ENCODE measurements around the gene GSTCD. TPM values are rescaled to one million over a fixed set of nuclear protein-coding genes. Genes with fewer than 3 reads are reported as not detected.

The GSTCD gene
- total and polyA plus RNA-seq, 2 experiments from 2014 or later, result 11.3 to 39.1 TPM

GRCh38 chr4:105719204-105719603, 10.6 kb downstream of the GSTCD start (continued):
- no peak for TF ChIP-seq ZNF462 (CRISPR knock-in tag; IDR thresholded peaks at IDR 0.05)
- TF ChIP-seq CREB1 (CRISPR knock-in tag; IDR thresholded peaks at IDR 0.05; ENCODE audit: low read depth), result no peak
- TF ChIP-seq JUNB (IDR thresholded peaks at IDR 0.05; ENCODE audit: unreplicated experiment), result no peak

- Histone ChIP-seq H4K20me1 (replicated peaks; ENCODE audit: insufficient read depth) (no peaks in the 10 kb centered on the region), H3K27me3 (ENCODE audit: insufficient read depth) (no peaks in the 10 kb centered on the region), H3K79me2 (replicated peaks; ENCODE audit: insufficient read depth) (no peaks in the 10 kb centered on the region), H3K27ac (ENCODE audit: low read depth) (no peak overlapping the region), H3K36me3 (ENCODE audit: insufficient read depth) (peaks cover 16% of the 10 kb centered on the region; the same call in 1 of the 2 replicates), H2AFZ (no peak overlapping the region), H3F3A (replicated peaks; ENCODE audit: low read depth) (no peaks in the 10 kb centered on the region), H3K9me2 (ENCODE audit: insufficient read depth) (0 out of 2 replicates have a peak, but pooled peaks cover 3% of the 10 kb centered on the region), H3K4me2 (no peak overlapping the region), H3K4me1 (ENCODE audit: insufficient read depth) (no peaks in the 10 kb centered on the region), H3K4me3 (no peak overlapping the region)
- ATAC-seq (no peak), DNase-seq (ENCODE audit: low spot score) (no peak)
- Mint-ChIP-seq H3K4me3 (no peak overlapping the region), H3K9me3 (peaks cover 18% of the 10 kb centered on the region), H3K27ac (no peak overlapping the region), H3K4me1 (no peaks in the 10 kb centered on the region), H3K27me3 (ENCODE audit: insufficient read depth, low read depth, poor library complexity) (no peaks in the 10 kb centered on the region), H3K36me3 (ENCODE audit: low read depth) (peaks cover 55% of the 10 kb centered on the region)
- TF ChIP-seq CREB1 (CRISPR knock-in tag; IDR thresholded peaks at IDR 0.05; ENCODE audit: low read depth) (no peak), STAT1 (IDR thresholded peaks at IDR 0.05; ENCODE audit: unreplicated experiment) (no peak), EZH2 (IDR thresholded peaks at IDR 0.05; ENCODE audit: low read depth, unreplicated experiment) (no peak), JUNB (IDR thresholded peaks at IDR 0.05; ENCODE audit: unreplicated experiment) (no peak), EZH2phosphoT487 (IDR thresholded peaks at IDR 0.05; ENCODE audit: unreplicated experiment) (no peak), POLR2AphosphoS5 (IDR thresholded peaks at IDR 0.05; ENCODE audit: low read depth) (no peak), ZNF462 (CRISPR knock-in tag; IDR thresholded peaks at IDR 0.05) (no peak), ZNF331 (CRISPR knock-in tag; IDR thresholded peaks at IDR 0.05; ENCODE audit: low read depth) (no peak), NANOG (IDR thresholded peaks at IDR 0.05; ENCODE audit: borderline replicate concordance) (no peak)
Observed at GRCh38 chr4:105725623-105726022, 17.0 kb downstream of the GSTCD start.

All from GM23338 (cell line).